B cell (primary cell): ENCODE results near the gene ISG15. TPM values are rescaled to one million over a fixed set of nuclear protein-coding genes. Genes with fewer than 3 reads are reported as not detected.

ENCODE experiments used
- ATAC-seq: fragments of 200-7000 bp; cut with Tn5 transposase; one replicate; pipeline ENCODE4 v1.10.0; 2021; ENCODE audit warnings: low read depth, mild to moderate bottlenecking, moderate number of reproducible peaks, moderate library complexity
- CTCF ChIA-PET: fragments of 350-600 bp; sonication (Branson Sonifier 250); formaldehyde crosslinking; loops from one replicate; lab custom pipeline; 2021; ENCODE audit warnings: antibody characterized with exemption, inconsistent platforms; lab: Charles Lee
- POLR2A ChIA-PET: fragments of 350-600 bp; sonication (Branson Sonifier 250); formaldehyde crosslinking; loops from one replicate; lab custom pipeline; 2021; ENCODE audit warnings: antibody characterized with exemption; lab: Charles Lee
- DNase-seq: peaks from one replicate; pipeline ENCODE4 v3.0.0; 2013
- H2AFZ ChIP-seq: 2 replicates; pipeline ENCODE4 v1.6.1; 2012; ENCODE audit warnings: mild to moderate bottlenecking, low read depth, low read length; ENCODE audit not compliant: insufficient read depth, poor library complexity, severe bottlenecking
- H3K27ac ChIP-seq, 2 donors: 1 replicate in 1 of 2; 2 replicates in 1 of 2; pipeline ENCODE4 v1.5.1; 2012 to 2013; ENCODE audit warnings: low read length in 2 of 2, mild to moderate bottlenecking in 2 of 2, moderate library complexity in 1 of 2
- H3K27me3 ChIP-seq, 4 experiments: fragments of 200-600 bp in 1 of 4; sonication (generic) in 1 of 4; replicated peaks in 1 of 4; 1 replicate in 2 of 4; 2 replicates in 2 of 4; pipeline versions ENCODE4 v1.6.1 to v1.7.0; 2013 to 2016; ENCODE audit warnings: low read length in 3 of 4, mild to moderate bottlenecking in 2 of 4, mixed read lengths in 1 of 4, moderate library complexity in 1 of 4; ENCODE audit not compliant: insufficient read depth in 4 of 4, control insufficient read depth in 3 of 4; ENCODE audit errors: control extremely low read depth in 1 of 4
- H3K36me3 ChIP-seq, 2 experiments: replicated peaks in 1 of 2; 1 replicate in 1 of 2; 2 replicates in 1 of 2; pipeline versions ENCODE4 v1.6.1 to v1.7.1; 2013; ENCODE audit warnings: low read length in 1 of 2; ENCODE audit not compliant: insufficient read depth in 2 of 2, control insufficient read depth in 1 of 2; ENCODE audit errors: control extremely low read depth in 1 of 2, extremely low read depth in 1 of 2
- H3K4me1 ChIP-seq, 2 donors: fragments of 200-600 bp in 1 of 2; sonication (generic) in 1 of 2; 1 replicate in 1 of 2; 2 replicates in 1 of 2; pipeline versions ENCODE4 v1.5.1 to v1.6.1; 2013 to 2017; ENCODE audit warnings: low read length in 2 of 2; ENCODE audit not compliant: control insufficient read depth in 2 of 2, insufficient read depth in 2 of 2
- H3K4me2 ChIP-seq: replicated peaks from 2 replicates; pipeline ENCODE3; 2012; ENCODE audit warnings: mild to moderate bottlenecking, low read depth, low read length; ENCODE audit not compliant: poor library complexity, severe bottlenecking
- H3K4me3 ChIP-seq, 5 experiments: fragments of 200-600 bp in 1 of 5; sonication (generic) in 1 of 5; 1 replicate in 3 of 5; 2 replicates in 2 of 5; pipeline versions ENCODE4 v1.5.1 to v1.7.0; 2011 to 2016; ENCODE audit warnings: low read length in 4 of 5, mild to moderate bottlenecking in 4 of 5, low read depth in 2 of 5, control low read depth in 1 of 5, moderate library complexity in 1 of 5; ENCODE audit not compliant: insufficient read depth in 1 of 5; ENCODE audit errors: control extremely low read depth in 1 of 5, extremely low read depth in 1 of 5
- H3K79me2 ChIP-seq: fragments of 200-600 bp; sonication (generic); one replicate; pipeline ENCODE4 v1.6.0; 2016; ENCODE audit warnings: low read length; ENCODE audit not compliant: control insufficient read depth, insufficient read depth
- H3K9ac ChIP-seq: fragments of 200-600 bp; sonication (generic); 2 replicates; pipeline ENCODE4 v1.6.1; 2017; ENCODE audit warnings: mild to moderate bottlenecking, low read length, moderate library complexity
- H3K9me3 ChIP-seq, 3 donors: one replicate each; pipeline versions ENCODE4 v1.6.1 to v1.7.1; 2013; ENCODE audit warnings: low read length in 2 of 3; ENCODE audit not compliant: control insufficient read depth in 2 of 3, insufficient read depth in 1 of 3; ENCODE audit errors: control extremely low read depth in 1 of 3
- H4K20me1 ChIP-seq: 2 replicates; pipeline ENCODE4 v1.6.0; 2012; ENCODE audit warnings: mild to moderate bottlenecking, low read length; ENCODE audit not compliant: insufficient read depth, control insufficient read depth, poor library complexity, severe bottlenecking
- H3K27ac Mint-ChIP-seq: one replicate; pipeline ENCODE4 v1.8.0; 2021; ENCODE audit warnings: mixed read lengths
- H3K27me3 Mint-ChIP-seq: one replicate; pipeline ENCODE4 v1.8.0; 2021; ENCODE audit warnings: mixed read lengths
- H3K4me1 Mint-ChIP-seq: one replicate; pipeline ENCODE4 v1.8.0; 2021; ENCODE audit warnings: mixed read lengths
- H3K4me3 Mint-ChIP-seq: one replicate; pipeline ENCODE4 v1.8.0; 2021; ENCODE audit warnings: mixed read lengths
- H3K9me3 Mint-ChIP-seq: one replicate; pipeline ENCODE4 v1.8.0; 2022; ENCODE audit warnings: mixed read lengths; ENCODE audit not compliant: insufficient read depth
- CTCF ChIP-seq: fragments of 200-600 bp; IDR thresholded peaks from one replicate; pipeline ENCODE4 v1.8.0; 2022; ENCODE audit warnings: antibody characterized with exemption, mild to moderate bottlenecking
- EZH2 ChIP-seq: IDR thresholded peaks from 2 replicates; pipeline ENCODE4 v1.6.1; 2012; ENCODE audit warnings: borderline replicate concordance, low read depth, mild to moderate bottlenecking, moderate library complexity, low read length; ENCODE audit not compliant: insufficient read depth, poor library complexity, severe bottlenecking
- WGBS: methylation state at CpG from one replicate; pipeline ENCODE4 v1.1.5; 2013; ENCODE audit warnings: missing lambda C conversion rate; ENCODE audit not compliant: insufficient coverage; 5-methylcytosine and 5-hydroxymethylcytosine counted together
- intact Hi-C: fragments of 100-400 bp; cut with micrococcal nuclease; formaldehyde crosslinking; loops from one replicate; pipeline ENCODE4 v1.10.0; 2022
- polyA plus RNA-seq: library from polyadenylated mRNA; depleted of rRNA; stranded (reverse); fragments of >200 nt; gene quantifications from 2 replicates; pipeline ENCODE4 v1.2.3, GENCODE V29; 2012
- total RNA-seq, 2 donors: library from RNA; stranded (reverse); fragments of 120-200 nt in 1 of 2; gene quantifications; 1 replicate in 1 of 2; 2 replicates in 1 of 2; pipeline versions ENCODE4 v1.2.3 to v1.2.4, GENCODE V29; 2013 to 2022

The ISG15 gene
- total and polyA plus RNA-seq, 2 donors (not counting 1 experiment from before 2014, with no cell fraction given) = 28.3 to 91.4 TPM

- no peak overlapping the region for H3K9ac ChIP-seq
- Mint-ChIP-seq H3K27me3 (peaks cover 23% of the 10 kb centered on the region), H3K9me3 (no peaks in the 10 kb centered on the region), H3K4me1 (peaks cover 14% of the 10 kb centered on the region), H3K4me3 (peak overlapping the region; percentile 63), H3K27ac (no peak overlapping the region)
- WGBS = 43% methylated on average over 24 of the region's 24 CpGs
- ChIA-PET POLR2A (interaction anchor here (0.5 kb wide), 1 partner anchor 1248 kb away, joined by 7 read pairs; no protein-coding TSS in a partner anchor), CTCF (interaction anchor here (1.0 to 1.5 kb wide), 3 partner anchors 10 to 16 kb away, joined by 3 to 6 read pairs (median 4); partner anchors contain the start of gene ISG15)
- H3K79me2 ChIP-seq = no peaks in the 10 kb centered on the region
- DNase-seq (peak; percentile 53), ATAC-seq (no peak)
- H2AFZ ChIP-seq = no peak overlapping the region
- no peak overlapping the region for H3K27ac ChIP-seq
- H3K4me2 ChIP-seq = no peak overlapping the region
- no peaks in the 10 kb centered on the region for H4K20me1 ChIP-seq
- peaks cover 0 to 64% (median 22%) of the 10 kb centered on the region in 4 experiments for H3K27me3 ChIP-seq
- H3K36me3 ChIP-seq = no peaks in the 10 kb centered on the region
- peaks cover 0 to 34% (median 0%) of the 10 kb centered on the region in 3 donors for H3K9me3 ChIP-seq
- intact Hi-C loops = no loop called here
- TF ChIP-seq CTCF (no peak), EZH2 (no peak)
- H3K4me3 ChIP-seq = no peak overlapping the region
- peaks cover 30 to 40% of the 10 kb centered on the region in 2 donors for H3K4me1 ChIP-seq
Measured at GRCh38 chr1:996851-997712, 16.2 kb upstream of the ISG15 start.

GRCh38 chr1:997713-997992 is 15.6 kb upstream of the ISG15 start:
- ATAC-seq (no peak), DNase-seq (no peak)
- H3K4me3 Mint-ChIP-seq = no peak overlapping the region
- intact Hi-C loops = no loop called here
- Histone ChIP-seq H3K9me3 (peaks cover 0 to 32% (median 0%) of the 10 kb centered on the region in 3 donors), H3K36me3 (no peaks in the 10 kb centered on the region), H4K20me1 (no peaks in the 10 kb centered on the region), H3K4me1 (peaks cover 33 to 43% of the 10 kb centered on the region in 2 donors), H3K4me2 (no peak overlapping the region), H2AFZ (no peak overlapping the region), H3K79me2 (no peaks in the 10 kb centered on the region), H3K27ac (no peak overlapping the region), H3K27me3 (peaks cover 0 to 67% (median 24%) of the 10 kb centered on the region in 4 experiments), H3K4me3 (no peak overlapping the region), H3K9ac (no peak overlapping the region)
- WGBS = 46% methylated on average over 3 of the region's 3 CpGs
- H3K27me3 Mint-ChIP-seq = peaks cover 20% of the 10 kb centered on the region
- TF ChIP-seq CTCF (no peak), EZH2 (no peak)
- H3K4me1 Mint-ChIP-seq = peaks cover 16% of the 10 kb centered on the region
- CTCF ChIA-PET = interaction anchor here (1.0 to 1.5 kb wide), 2 partner anchors 9 to 13 kb away, joined by 4 to 6 read pairs; no protein-coding TSS in a partner anchor
- POLR2A ChIA-PET = interaction anchor here (0.5 kb wide), 1 partner anchor 1248 kb away, joined by 7 read pairs; no protein-coding TSS in a partner anchor
- no peak overlapping the region for H3K27ac Mint-ChIP-seq
- H3K9me3 Mint-ChIP-seq = no peaks in the 10 kb centered on the region
